ENCODE data around the gene DNAH2.

DNA sequence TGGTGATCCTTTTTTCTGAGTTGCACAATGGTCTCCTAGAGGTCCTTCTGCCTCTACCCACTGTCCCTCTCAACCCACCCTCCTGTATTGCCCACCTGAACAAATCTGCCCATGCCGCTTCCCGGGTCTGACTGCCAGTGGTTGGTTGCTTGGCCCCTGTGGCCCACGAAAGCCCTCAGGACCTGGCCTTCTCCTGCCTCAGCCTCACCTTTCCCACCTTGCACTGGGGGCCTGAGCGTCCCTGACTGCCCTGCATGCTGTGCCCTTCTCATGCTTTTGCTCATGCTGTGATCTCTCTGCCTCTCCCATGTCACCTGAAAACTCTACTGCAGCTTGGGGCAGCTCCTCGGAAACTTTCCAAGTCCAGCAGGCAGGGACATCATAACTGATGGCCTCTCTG is 102.7 kb downstream of the DNAH2 start:
- TF ChIP-seq, protein P1, sequence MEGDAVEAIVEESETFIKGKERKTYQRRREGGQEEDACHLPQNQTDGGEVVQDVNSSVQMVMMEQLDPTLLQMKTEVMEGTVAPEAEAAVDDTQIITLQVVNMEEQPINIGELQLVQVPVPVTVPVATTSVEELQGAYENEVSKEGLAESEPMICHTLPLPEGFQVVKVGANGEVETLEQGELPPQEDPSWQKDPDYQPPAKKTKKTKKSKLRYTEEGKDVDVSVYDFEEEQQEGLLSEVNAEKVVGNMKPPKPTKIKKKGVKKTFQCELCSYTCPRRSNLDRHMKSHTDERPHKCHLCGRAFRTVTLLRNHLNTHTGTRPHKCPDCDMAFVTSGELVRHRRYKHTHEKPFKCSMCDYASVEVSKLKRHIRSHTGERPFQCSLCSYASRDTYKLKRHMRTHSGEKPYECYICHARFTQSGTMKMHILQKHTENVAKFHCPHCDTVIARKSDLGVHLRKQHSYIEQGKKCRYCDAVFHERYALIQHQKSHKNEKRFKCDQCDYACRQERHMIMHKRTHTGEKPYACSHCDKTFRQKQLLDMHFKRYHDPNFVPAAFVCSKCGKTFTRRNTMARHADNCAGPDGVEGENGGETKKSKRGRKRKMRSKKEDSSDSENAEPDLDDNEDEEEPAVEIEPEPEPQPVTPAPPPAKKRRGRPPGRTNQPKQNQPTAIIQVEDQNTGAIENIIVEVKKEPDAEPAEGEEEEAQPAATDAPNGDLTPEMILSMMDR (IDR thresholded peaks at IDR 0.05; ENCODE audit: poor library complexity) = no peak
- TF ChIP-seq EZH2phosphoT487 (IDR thresholded peaks at IDR 0.05; ENCODE audit: low read depth, severe bottlenecking, unreplicated experiment) (no peak), EZH2 (IDR thresholded peaks at IDR 0.05; ENCODE audit: borderline replicate concordance) (no peak)

Measured in hepatocyte (in vitro differentiated cells).